Measurements from ENCODE around the gene KLHDC9.

DNA sequence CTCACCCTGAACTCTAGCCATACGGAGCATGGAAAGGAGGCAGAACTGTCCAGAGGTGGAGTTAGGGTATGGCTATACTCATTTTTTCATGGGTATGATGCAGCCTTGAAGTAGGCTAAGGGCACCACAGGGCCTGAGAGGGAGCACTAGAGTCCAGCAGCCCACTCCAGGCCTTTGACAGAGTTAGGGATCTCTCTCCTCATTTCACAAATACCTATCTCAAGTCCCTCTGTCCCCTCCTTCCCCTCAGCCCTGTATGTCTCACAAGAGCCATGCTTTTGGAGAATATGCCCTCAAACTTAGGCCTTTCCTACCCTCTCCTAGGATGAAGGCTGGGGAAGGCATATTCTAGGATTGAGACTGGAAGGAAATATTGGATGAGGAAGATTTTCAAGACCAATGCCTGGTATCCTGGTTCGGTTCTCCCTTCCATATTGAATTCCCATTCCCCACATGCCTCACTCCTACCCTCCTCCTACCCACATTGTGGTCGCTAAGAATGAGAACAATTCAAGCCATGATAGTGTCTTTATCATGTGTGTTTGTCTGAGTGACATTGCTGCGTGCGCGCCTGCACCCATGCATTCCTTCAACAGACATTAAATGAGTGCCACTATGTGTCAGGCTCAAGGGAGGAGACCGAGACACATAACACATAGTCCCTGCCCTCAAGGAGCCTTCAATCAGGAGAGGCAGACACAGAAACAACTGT, 6.2 kb upstream of the KLHDC9 start:
- TF ChIP-seq, protein P1, sequence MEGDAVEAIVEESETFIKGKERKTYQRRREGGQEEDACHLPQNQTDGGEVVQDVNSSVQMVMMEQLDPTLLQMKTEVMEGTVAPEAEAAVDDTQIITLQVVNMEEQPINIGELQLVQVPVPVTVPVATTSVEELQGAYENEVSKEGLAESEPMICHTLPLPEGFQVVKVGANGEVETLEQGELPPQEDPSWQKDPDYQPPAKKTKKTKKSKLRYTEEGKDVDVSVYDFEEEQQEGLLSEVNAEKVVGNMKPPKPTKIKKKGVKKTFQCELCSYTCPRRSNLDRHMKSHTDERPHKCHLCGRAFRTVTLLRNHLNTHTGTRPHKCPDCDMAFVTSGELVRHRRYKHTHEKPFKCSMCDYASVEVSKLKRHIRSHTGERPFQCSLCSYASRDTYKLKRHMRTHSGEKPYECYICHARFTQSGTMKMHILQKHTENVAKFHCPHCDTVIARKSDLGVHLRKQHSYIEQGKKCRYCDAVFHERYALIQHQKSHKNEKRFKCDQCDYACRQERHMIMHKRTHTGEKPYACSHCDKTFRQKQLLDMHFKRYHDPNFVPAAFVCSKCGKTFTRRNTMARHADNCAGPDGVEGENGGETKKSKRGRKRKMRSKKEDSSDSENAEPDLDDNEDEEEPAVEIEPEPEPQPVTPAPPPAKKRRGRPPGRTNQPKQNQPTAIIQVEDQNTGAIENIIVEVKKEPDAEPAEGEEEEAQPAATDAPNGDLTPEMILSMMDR (IDR thresholded peaks at IDR 0.05) = no peak
- TF ChIP-seq POLR2A (IDR thresholded peaks at IDR 0.05) = no peak

Measured in tibial nerve (tissue), 3 donors.